GM12874 (cell line): Measurements from ENCODE around the gene SLC35E2B.

Experiments
- TF ChIP-seq, protein P1 (sequence below): IDR thresholded peaks from 2 replicates; pipeline ENCODE4 v1.5.1; 2011; ENCODE audit warnings: low read depth, mild to moderate bottlenecking, control low read depth, low read length, moderate library complexity; ENCODE audit not compliant: insufficient read depth

Gene SLC35E2B

DNA sequence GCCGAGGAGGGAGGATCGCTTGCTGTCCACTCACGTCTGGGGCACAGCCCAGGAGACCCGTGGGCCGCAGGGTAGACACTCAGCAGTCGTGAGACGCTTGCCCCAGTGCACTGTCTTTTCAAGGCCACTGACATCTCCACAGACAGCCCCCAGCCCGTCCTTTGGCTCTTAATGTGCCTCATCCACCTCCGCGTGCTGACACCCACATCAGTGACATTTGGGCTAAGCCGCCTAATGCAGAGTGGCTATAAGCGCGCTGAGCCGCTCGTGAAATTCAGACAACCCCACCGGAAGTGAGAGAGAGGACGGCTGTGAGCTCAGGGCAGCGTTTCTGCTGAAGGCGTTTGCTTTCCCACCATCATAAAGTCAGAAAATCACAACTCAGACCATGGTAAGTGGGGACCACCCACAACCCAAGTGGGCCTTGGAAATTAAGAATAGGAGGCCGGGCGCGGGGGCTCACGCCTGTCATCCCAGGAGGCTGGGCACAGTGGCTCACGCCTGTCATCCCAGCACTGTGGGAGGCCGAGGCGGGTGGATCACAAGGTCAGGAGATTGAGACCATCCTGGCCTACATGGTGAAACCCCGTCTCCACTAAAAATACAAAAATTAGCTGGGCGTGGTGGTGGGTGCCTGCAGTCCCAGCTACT, 8.4 kb downstream of the SLC35E2B start:
- TF ChIP-seq, protein P1, sequence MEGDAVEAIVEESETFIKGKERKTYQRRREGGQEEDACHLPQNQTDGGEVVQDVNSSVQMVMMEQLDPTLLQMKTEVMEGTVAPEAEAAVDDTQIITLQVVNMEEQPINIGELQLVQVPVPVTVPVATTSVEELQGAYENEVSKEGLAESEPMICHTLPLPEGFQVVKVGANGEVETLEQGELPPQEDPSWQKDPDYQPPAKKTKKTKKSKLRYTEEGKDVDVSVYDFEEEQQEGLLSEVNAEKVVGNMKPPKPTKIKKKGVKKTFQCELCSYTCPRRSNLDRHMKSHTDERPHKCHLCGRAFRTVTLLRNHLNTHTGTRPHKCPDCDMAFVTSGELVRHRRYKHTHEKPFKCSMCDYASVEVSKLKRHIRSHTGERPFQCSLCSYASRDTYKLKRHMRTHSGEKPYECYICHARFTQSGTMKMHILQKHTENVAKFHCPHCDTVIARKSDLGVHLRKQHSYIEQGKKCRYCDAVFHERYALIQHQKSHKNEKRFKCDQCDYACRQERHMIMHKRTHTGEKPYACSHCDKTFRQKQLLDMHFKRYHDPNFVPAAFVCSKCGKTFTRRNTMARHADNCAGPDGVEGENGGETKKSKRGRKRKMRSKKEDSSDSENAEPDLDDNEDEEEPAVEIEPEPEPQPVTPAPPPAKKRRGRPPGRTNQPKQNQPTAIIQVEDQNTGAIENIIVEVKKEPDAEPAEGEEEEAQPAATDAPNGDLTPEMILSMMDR, result no peak

DNA sequence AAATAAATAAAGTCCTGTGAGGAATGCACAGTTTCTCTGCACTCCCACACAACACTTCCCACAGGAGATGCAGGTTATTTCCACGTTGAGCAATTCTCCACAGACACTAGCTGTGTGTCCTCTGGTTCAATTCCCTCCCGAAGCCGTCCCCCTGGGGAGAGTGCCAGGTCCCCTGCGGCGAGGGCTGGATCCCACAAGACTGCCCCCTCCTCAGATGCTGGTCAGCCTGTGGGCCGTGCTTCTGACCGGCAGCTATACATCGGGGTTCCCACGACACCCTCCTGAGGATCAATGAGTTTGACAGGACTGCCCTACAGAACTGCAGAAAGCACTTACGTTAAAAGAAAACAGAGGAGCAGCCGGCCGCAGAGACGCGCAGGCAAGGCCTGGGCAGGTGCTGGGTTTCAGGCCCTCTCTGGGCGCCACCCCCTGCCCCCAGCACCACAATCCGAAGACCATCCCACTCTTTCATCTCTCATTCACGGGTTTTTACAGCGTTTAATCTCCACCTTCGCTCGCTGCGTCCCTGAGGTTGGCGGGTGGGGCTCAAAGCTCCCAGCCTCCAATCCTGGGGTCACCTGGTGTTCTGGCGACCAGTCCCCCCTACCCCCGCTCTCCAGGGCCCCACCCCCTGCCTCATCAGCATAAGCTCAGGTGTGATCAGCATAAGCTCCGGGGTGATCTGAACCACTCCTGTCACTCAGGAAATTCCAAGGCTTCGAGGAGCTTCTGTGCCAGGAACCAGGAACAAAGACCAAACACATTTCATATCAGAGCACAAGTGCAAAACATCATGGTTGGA, 9.3 kb downstream of the SLC35E2B start:
- TF ChIP-seq, protein P1, result no peak

DNA sequence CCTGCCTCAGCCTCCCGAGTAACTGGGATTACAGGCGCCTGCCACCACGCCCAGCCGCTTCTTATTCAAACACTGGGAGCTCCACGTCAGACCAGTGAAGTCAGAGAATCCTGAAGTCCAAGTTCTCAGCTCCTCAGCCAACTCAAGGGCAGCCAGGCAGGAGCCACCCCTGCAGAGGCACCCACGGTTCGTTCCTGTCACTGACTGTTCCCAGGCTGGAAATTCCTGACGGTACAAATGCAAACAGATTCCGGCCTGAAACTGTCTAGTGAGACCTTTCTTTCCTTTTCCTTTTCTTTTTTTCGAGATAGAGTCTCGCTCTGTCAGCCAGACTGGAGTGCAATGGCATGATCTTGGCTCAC, 11.7 kb downstream of the SLC35E2B start:
- TF ChIP-seq, protein P1, result no peak

DNA sequence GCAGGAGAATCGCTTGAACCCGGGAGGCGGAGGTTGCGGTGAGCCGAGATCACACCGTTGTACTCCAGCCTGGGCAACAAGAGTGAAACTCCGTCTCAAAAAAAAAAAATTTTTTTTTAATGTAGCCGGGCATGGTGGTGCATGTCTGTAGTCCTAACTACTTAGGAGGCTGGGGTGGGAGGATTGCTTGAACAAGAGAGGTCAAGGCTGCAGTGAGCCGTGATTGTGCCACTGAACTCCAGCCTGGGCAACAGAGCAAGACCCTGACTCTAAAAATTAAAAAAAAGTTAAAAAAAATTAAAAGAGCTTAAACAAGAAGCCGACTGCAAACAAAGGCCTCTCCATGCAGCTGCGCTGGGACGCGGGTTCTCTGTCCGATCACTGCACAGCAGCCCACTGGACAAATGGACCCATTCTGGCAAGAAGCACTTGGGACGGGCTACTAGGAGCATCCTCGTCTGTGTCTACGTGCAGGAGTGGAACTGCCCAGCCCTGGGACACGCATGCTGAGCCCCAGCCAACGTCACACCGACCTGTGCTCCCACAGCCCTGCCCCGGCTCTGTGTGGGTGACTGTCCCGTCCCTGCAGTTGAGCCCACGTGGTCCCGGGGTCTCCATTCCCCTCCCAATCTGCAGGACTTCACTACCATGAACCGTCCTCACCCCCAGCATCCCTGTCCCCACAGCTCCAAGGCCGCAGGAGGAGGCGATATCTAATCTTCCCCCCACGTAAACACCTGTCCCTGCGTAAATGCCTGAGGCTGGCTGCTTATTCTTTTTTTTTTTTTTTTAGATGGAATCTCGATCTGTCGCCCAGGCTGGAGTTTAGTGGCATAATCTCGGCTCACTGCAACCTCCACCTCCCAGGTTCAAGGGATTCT, 12.3 kb downstream of the SLC35E2B start:
- TF ChIP-seq, protein P1, result no peak

DNA sequence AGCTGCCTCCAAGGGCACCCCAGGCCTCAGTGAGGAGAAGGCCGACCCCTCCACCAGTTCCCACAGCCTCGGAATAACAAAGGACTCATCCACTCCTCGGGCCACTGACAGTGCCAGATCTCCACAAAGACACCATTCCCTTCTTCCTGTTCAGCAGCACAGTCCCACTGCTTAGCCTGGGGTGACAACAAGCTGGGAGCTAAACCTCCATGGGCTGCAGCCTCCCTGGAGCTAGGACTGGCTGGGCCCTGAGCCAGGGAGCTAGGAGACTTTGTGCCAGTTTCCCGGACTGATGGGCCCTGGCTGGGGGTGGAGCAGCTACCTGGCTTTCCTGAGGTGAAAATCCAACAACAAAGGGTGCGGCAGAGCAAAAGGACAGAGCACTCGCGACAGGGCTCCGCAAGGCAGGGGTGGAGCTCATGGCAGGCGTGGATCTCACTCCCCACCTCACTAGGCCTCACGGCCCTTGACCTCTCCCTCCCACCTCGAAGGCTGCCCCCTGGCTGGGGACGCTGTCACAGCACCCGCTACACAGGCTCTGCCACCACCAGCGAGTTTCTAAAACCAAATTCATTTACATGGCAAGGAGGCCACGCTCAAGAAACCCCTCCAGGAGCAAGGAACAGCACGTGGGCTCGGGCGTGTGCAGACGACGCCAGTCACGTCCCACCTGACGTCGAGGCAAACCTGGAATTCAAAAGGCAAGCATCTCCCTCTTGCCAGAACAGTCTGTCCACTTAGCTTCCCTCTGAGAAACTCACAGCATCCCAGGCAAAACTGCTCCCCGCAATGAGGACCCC, 13.8 kb downstream of the SLC35E2B start:
- TF ChIP-seq, protein P1, result peak; percentile 68

DNA sequence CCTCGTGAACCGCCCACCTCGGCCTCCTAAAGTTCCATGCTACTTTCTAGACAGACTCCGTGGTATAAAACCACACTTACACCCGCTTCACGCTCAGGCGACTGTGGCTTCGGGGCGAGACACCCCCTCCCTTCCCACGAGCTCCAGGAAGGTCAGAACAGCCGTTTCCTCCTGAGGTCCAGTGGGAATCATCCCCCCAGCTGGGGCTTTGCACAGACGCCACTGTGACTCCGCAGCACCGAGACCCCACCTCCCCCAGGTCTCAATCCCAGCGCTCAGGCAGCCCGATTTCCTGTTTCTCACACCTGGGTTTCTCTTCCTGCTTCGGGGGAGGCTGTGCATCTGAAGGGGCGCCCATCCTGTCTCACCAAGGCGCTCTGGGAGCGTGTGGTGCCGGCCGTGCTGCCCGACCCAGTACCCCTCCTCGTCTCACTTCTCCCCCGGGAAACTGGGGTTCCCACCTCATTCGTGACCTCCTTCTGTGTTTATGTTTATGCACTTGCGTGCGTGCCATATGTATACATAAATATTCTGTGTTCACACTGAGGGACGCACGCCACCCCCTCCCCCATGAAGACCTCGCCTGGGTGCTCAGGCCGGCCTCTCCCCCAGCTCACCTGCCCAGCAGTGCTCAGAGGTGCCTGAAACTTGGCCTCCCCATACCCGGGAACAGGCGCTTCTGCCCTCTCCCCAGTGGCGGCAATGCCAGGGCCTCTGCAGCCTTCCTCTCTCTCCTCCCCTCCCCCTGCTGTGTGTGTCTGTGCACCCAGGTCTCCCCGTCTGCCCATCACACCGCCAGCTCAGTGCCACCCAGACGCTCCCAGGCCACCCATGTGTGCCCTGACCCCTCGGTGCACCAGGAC, 14.6 kb downstream of the SLC35E2B start:
- TF ChIP-seq, protein P1, result no peak
